Smooth muscle cell (in vitro differentiated cells): Measurements from ENCODE around the gene DGKB. TPM values are rescaled to one million over a fixed set of nuclear protein-coding genes. Genes with fewer than 3 reads are reported as not detected.

Experiments
- DNase-seq: peaks from one replicate; lab custom pipeline; 2025; ENCODE audit not compliant: unreplicated experiment; lab: John Stamatoyannopoulos, UW
- H2AFZ ChIP-seq: fragments of 200-600 bp; sonication (generic); 2 replicates; pipeline ENCODE4 v1.6.0; 2016; ENCODE audit warnings: antibody characterized with exemption, low read depth, mild to moderate bottlenecking
- H3F3A ChIP-seq: fragments of 200-600 bp; sonication (generic); 2 replicates; pipeline ENCODE4 v1.6.0; 2017; ENCODE audit warnings: antibody characterized with exemption, low read depth
- H3K27ac ChIP-seq: fragments of 200-600 bp; sonication (generic); 2 replicates; pipeline ENCODE4 v1.5.1; 2016; ENCODE audit warnings: low read depth, mild to moderate bottlenecking
- H3K27me3 ChIP-seq: fragments of 200-600 bp; sonication (generic); 2 replicates; pipeline ENCODE4 v1.6.1; 2016; ENCODE audit warnings: low read depth, mild to moderate bottlenecking
- H3K36me3 ChIP-seq: fragments of 200-600 bp; sonication (generic); 2 replicates; pipeline ENCODE4 v1.5.1; 2016; ENCODE audit warnings: low read depth
- H3K4me1 ChIP-seq: fragments of 200-600 bp; sonication (generic); 2 replicates; pipeline ENCODE4 v1.5.1; 2016; ENCODE audit warnings: low read depth
- H3K4me2 ChIP-seq: fragments of 200-600 bp; sonication (generic); 2 replicates; pipeline ENCODE4 v1.6.0; 2016; ENCODE audit warnings: mild to moderate bottlenecking
- H3K4me3 ChIP-seq: fragments of 200-600 bp; sonication (generic); 2 replicates; pipeline ENCODE4 v1.5.1; 2016; ENCODE audit warnings: mild to moderate bottlenecking
- H3K79me2 ChIP-seq: fragments of 200-600 bp; sonication (generic); 2 replicates; pipeline ENCODE4 v1.6.0; 2016; ENCODE audit warnings: low read depth, mild to moderate bottlenecking
- H3K9ac ChIP-seq: fragments of 200-600 bp; sonication (generic); 2 replicates; pipeline ENCODE4 v1.6.0; 2016; ENCODE audit warnings: low read depth
- H3K9me3 ChIP-seq: fragments of 200-600 bp; sonication (generic); replicated peaks from 2 replicates; pipeline ENCODE4 v1.5.1; 2016; ENCODE audit warnings: low read depth
- H4K20me1 ChIP-seq: fragments of 200-600 bp; sonication (generic); 2 replicates; pipeline ENCODE4 v1.6.0; 2016; ENCODE audit warnings: low read depth
- WGBS: methylation state at CpG from one replicate; pipeline ENCODE4 v1.1.7; 2016; ENCODE audit warnings: low lambda C conversion rate; 5-methylcytosine and 5-hydroxymethylcytosine counted together
- polyA plus RNA-seq: library from polyadenylated mRNA; unstranded; fragments of >200 nt; fragmentation: Nextera tagmentation; extraction: Ambion mirVana; gene quantifications from 2 replicates; pipeline ENCODE4 v1.2.1, GENCODE V29; 2016
- total RNA-seq: library from RNA; depleted of rRNA; stranded (reverse); fragments of >200 nt; gene quantifications from 2 replicates; pipeline ENCODE4 v1.2.3, GENCODE V29; 2014
- TF ChIP-seq, protein P1 (sequence below): fragments of 200-600 bp; sonication (generic); IDR thresholded peaks from 2 replicates; pipeline ENCODE4 v1.5.1; 2017; ENCODE audit warnings: borderline replicate concordance, mild to moderate bottlenecking, antibody characterized with exemption; ENCODE audit not compliant: insufficient read depth, poor library complexity, severe bottlenecking

Gene DGKB
- total and polyA plus RNA-seq, 2 experiments from 2014 or later: not detected

DNA sequence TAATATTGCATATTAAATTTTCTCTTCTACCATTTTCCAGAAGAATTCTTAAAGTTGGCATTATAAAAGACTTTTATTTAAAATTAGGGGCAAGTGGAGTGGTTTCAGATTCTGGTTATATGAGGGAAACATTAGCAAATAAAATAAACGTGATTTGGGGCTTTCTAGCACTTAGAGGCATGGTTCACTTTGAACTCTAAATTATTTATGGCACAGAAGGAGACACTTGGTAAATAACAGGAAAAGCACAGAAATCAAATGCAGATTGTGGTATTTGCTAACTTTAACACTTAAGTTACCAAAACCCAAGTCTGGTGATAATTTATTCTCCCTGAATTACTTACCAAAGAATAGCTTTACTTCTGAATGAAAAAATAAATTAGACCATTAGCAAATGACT lies 778.6 kb downstream of the DGKB start:
- Histone ChIP-seq H3K4me2 (no peak overlapping the region), H3K9me3 (no peaks in the 10 kb centered on the region), H3F3A (no peaks in the 10 kb centered on the region), H3K36me3 (no peaks in the 10 kb centered on the region), H4K20me1 (no peaks in the 10 kb centered on the region), H2AFZ (no peak overlapping the region), H3K27me3 (no peaks in the 10 kb centered on the region), H3K4me1 (no peaks in the 10 kb centered on the region), H3K9ac (no peak overlapping the region), H3K4me3 (no peak overlapping the region), H3K79me2 (no peaks in the 10 kb centered on the region), H3K27ac (no peak overlapping the region)
- DNase-seq: no peak
- WGBS: 64% methylated on average over 1 of the region's 1 CpG
- TF ChIP-seq, protein P1, sequence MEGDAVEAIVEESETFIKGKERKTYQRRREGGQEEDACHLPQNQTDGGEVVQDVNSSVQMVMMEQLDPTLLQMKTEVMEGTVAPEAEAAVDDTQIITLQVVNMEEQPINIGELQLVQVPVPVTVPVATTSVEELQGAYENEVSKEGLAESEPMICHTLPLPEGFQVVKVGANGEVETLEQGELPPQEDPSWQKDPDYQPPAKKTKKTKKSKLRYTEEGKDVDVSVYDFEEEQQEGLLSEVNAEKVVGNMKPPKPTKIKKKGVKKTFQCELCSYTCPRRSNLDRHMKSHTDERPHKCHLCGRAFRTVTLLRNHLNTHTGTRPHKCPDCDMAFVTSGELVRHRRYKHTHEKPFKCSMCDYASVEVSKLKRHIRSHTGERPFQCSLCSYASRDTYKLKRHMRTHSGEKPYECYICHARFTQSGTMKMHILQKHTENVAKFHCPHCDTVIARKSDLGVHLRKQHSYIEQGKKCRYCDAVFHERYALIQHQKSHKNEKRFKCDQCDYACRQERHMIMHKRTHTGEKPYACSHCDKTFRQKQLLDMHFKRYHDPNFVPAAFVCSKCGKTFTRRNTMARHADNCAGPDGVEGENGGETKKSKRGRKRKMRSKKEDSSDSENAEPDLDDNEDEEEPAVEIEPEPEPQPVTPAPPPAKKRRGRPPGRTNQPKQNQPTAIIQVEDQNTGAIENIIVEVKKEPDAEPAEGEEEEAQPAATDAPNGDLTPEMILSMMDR: no peak

DNA sequence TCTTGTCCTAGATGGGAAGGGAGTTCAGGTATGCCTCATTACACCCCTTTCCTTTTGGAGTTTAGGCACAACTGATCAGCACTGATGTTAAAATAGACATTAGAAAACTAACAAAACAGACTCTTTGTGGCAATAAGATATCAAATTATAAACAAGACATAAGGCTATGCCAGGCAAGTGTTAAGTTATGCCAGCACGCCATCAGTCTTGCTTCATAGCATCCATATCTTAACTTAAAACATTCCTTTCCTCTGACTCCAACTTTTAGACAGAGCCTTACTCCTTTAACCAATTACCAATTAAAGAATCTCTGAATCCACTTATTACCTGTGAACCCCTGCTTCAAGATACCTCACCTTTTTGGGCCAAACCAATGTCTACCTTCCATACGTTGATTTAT lies 786.9 kb downstream of the DGKB start:
- Histone ChIP-seq H3K4me3 (no peak overlapping the region), H3K4me2 (no peak overlapping the region), H3K27me3 (no peaks in the 10 kb centered on the region), H3K9ac (no peak overlapping the region), H3F3A (no peaks in the 10 kb centered on the region), H3K4me1 (no peaks in the 10 kb centered on the region), H3K9me3 (no peaks in the 10 kb centered on the region), H4K20me1 (no peaks in the 10 kb centered on the region), H2AFZ (no peak overlapping the region), H3K27ac (no peak overlapping the region), H3K36me3 (no peaks in the 10 kb centered on the region), H3K79me2 (no peaks in the 10 kb centered on the region)
- DNase-seq: no peak
- WGBS: 60% methylated on average over 2 of the region's 2 CpGs
- TF ChIP-seq, protein P1: no peak

DNA sequence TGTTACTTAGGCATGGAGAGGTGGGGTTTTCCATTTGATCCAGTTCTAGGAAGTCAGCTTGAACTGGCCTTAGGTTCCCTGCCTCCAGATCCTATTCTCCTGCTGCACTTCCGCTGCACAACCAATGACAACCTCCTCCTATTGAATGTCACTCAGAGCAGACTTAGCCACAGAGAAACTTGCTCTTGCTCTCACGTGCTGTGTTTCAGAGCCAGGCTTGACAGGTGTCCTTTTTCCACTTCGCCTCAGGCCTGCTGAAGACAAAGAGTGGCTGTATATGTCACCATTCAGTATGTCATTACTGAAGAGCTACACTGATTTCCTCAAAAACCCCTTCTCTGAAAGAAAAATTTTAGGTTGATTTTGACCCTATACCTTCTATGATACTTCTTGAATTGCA lies 797.7 kb downstream of the DGKB start:
- H3K27ac ChIP-seq: no peak overlapping the region
- no peak overlapping the region for H3K4me3 ChIP-seq
- no peak overlapping the region for H3K9ac ChIP-seq
- no peak for DNase-seq
- H2AFZ ChIP-seq: no peak overlapping the region
- WGBS: 91% methylated on average over 3 of the region's 3 CpGs
- H3K4me2 ChIP-seq: no peak overlapping the region
- H3K27me3 ChIP-seq: no peaks in the 10 kb centered on the region
- no peaks in the 10 kb centered on the region for H3K36me3 ChIP-seq
- no peaks in the 10 kb centered on the region for H3F3A ChIP-seq
- TF ChIP-seq, protein P1: no peak
- H3K79me2 ChIP-seq: no peaks in the 10 kb centered on the region
- H3K4me1 ChIP-seq: peaks cover 4% of the 10 kb centered on the region
- H3K9me3 ChIP-seq: no peaks in the 10 kb centered on the region
- H4K20me1 ChIP-seq: no peaks in the 10 kb centered on the region

DNA sequence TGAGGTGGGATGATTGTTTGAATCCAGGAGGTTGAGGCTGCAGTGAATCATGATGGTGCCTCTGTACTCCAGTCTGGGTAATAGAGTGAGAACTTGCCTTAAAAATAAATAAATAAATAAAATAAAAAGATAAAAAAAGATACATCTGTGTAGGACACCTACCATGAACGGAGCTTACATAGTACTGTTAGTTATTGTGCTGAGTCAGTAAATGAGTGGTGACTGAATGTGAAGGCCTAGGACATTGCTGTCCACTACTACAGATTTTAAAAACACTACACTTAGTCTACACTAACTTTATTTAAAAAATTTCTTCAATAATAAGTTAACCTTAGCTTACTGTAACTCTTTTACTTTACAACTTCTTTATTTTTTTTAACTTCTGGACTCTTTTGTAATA lies 806.4 kb downstream of the DGKB start:
- Histone ChIP-seq H2AFZ (no peak overlapping the region), H3K36me3 (no peaks in the 10 kb centered on the region), H3K4me3 (no peak overlapping the region), H4K20me1 (no peaks in the 10 kb centered on the region), H3K27ac (no peak overlapping the region), H3K4me2 (no peak overlapping the region), H3K9me3 (no peaks in the 10 kb centered on the region), H3F3A (no peaks in the 10 kb centered on the region), H3K4me1 (no peaks in the 10 kb centered on the region), H3K27me3 (no peaks in the 10 kb centered on the region), H3K9ac (no peak overlapping the region), H3K79me2 (no peaks in the 10 kb centered on the region)
- no peak for DNase-seq
- WGBS: 75% methylated on average over 1 of the region's 1 CpG
- TF ChIP-seq, protein P1: no peak
